ENCODE results near the gene NAA80. TPM values are rescaled to one million over a fixed set of nuclear protein-coding genes. Genes with fewer than 3 reads are reported as not detected.

The NAA80 gene
- total RNA-seq, 1 donor from 2014 or later: 10.1 TPM

DNA sequence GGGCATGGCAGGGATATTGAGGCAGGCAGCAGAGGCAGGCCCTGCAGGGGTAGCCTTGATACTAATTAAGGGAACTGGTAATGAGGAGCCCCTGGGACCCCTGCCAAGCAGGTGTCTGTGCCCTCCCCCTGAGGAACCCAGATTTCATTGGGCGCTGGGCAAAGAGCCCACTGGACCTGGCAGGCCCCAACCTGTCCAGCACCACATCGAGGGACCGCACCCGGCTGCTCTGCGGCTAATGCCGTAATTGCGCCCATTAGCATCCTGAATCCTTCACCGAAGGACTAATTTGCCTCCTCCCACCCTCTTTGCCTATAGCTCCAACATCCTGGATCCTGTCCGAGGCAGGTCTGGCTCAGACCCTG, 44.0 kb downstream of the NAA80 start:
- Histone ChIP-seq H3K36me3 (no peaks in the 10 kb centered on the region), H3K79me2 (ENCODE audit: low read depth) (peaks cover 31% of the 10 kb centered on the region), H3K4me2 (no peak overlapping the region), H3K9ac (no peak overlapping the region), H3K27me3 (no peaks in the 10 kb centered on the region), H3F3A (ENCODE audit: low read depth) (peaks cover 57% of the 10 kb centered on the region), H3K9me3 (ENCODE audit: low read depth) (no peaks in the 10 kb centered on the region), H3K27ac (no peak overlapping the region), H3K4me3 (no peak overlapping the region), H4K20me1 (ENCODE audit: low read depth) (peaks cover 80% of the 10 kb centered on the region), H2AFZ (replicated peaks) (no peak overlapping the region), H3K4me1 (peaks cover 3% of the 10 kb centered on the region)
- Mint-ChIP-seq H3K9me3 (no peaks in the 10 kb centered on the region), H3K4me3 (no peak overlapping the region), H3K27ac (no peak overlapping the region), H3K36me3 (peaks cover 23% of the 10 kb centered on the region), H3K4me1 (peaks cover 48% of the 10 kb centered on the region), H3K27me3 (ENCODE audit: insufficient read depth, low read depth) (peaks cover 6% of the 10 kb centered on the region)
- DNase-seq (ENCODE audit: low spot score): no peak
- TF ChIP-seq, protein P1, sequence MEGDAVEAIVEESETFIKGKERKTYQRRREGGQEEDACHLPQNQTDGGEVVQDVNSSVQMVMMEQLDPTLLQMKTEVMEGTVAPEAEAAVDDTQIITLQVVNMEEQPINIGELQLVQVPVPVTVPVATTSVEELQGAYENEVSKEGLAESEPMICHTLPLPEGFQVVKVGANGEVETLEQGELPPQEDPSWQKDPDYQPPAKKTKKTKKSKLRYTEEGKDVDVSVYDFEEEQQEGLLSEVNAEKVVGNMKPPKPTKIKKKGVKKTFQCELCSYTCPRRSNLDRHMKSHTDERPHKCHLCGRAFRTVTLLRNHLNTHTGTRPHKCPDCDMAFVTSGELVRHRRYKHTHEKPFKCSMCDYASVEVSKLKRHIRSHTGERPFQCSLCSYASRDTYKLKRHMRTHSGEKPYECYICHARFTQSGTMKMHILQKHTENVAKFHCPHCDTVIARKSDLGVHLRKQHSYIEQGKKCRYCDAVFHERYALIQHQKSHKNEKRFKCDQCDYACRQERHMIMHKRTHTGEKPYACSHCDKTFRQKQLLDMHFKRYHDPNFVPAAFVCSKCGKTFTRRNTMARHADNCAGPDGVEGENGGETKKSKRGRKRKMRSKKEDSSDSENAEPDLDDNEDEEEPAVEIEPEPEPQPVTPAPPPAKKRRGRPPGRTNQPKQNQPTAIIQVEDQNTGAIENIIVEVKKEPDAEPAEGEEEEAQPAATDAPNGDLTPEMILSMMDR (IDR thresholded peaks at IDR 0.05): no peak
- TF ChIP-seq EZH2phosphoT487 (IDR thresholded peaks at IDR 0.05) (no peak), EZH2 (IDR thresholded peaks at IDR 0.05) (no peak)

DNA sequence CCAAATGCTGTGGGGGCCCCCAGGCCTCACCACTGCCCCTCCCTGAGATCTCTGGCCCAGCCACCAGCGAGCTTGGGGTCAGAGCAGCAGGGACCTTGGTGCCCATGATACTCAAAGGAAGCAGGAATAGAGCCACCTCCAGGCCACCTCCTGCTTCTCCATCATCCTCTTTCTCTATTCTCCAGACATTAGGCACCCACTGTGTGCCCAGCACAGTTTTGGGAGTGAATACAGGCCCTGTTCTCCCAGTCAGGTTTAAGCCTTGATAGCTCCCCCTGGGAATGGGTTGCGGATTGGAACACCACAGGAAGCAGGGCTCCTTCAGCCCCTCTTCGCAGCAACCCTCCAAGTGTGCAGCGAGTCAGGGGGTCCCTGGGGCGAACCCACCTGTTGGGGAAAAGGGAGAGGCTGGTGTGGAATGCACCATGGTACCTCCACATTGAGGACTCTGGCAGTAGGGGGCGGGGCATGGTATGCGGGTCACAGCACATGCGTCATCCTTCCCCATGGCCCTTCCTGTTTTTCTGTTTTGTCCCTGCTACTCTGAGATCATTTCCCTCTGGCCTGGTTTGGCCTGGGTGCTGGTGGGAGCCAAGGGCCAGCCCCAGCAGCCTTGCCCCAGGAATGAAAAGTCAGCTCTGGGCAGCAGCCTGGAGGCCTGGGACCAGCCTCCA, 44.5 kb downstream of the NAA80 start:
- DNase-seq (ENCODE audit: low spot score): no peak
- H3K4me2 ChIP-seq: no peak overlapping the region
- no peaks in the 10 kb centered on the region for H3K9me3 ChIP-seq (ENCODE audit: low read depth)
- peaks cover 84% of the 10 kb centered on the region for H4K20me1 ChIP-seq (ENCODE audit: low read depth)
- TF ChIP-seq EZH2 (IDR thresholded peaks at IDR 0.05): no peak
- no peak for TF ChIP-seq EZH2phosphoT487 (IDR thresholded peaks at IDR 0.05)
- TF ChIP-seq, protein P1 (IDR thresholded peaks at IDR 0.05): no peak
- H3K27ac ChIP-seq: no peak overlapping the region
- peaks cover 2% of the 10 kb centered on the region for H3K4me1 ChIP-seq
- no peaks in the 10 kb centered on the region for H3K27me3 ChIP-seq
- H3K4me3 ChIP-seq: no peak overlapping the region
- no peaks in the 10 kb centered on the region for H3K9me3 Mint-ChIP-seq
- no peak overlapping the region for H3K4me3 Mint-ChIP-seq
- H3K36me3 Mint-ChIP-seq: peaks cover 25% of the 10 kb centered on the region
- peaks cover 54% of the 10 kb centered on the region for H3F3A ChIP-seq (ENCODE audit: low read depth)
- no peaks in the 10 kb centered on the region for H3K36me3 ChIP-seq
- peaks cover 36% of the 10 kb centered on the region for H3K79me2 ChIP-seq (ENCODE audit: low read depth)
- peaks cover 6% of the 10 kb centered on the region for H3K27me3 Mint-ChIP-seq (ENCODE audit: insufficient read depth, low read depth)
- peaks cover 50% of the 10 kb centered on the region for H3K4me1 Mint-ChIP-seq
- H3K27ac Mint-ChIP-seq: no peak overlapping the region
- no peak overlapping the region for H2AFZ ChIP-seq (replicated peaks)
- H3K9ac ChIP-seq: no peak overlapping the region

DNA sequence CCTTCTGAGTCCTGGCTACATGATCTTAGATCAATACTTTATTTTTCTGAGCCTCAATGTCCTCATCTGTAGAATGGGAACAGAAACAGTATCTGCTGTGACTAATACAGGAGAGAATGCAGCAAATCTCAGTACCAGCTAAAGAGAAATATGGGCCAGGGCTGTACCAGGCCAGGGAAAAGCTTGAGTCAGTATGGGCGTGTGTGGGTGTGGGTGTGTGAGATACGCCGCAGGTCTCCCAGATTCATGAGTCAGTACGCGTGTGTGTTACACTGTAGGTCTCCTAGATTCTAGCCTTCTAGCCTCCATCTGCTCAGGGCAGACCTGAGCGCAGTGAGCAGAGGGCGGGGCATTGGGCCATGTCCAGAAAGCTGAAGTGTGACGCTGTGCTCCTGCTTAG, 48.0 kb downstream of the NAA80 start:
- no peak for DNase-seq (ENCODE audit: low spot score)
- Mint-ChIP-seq H3K4me3 (no peak overlapping the region), H3K36me3 (peaks cover 15% of the 10 kb centered on the region), H3K27ac (no peak overlapping the region), H3K9me3 (no peaks in the 10 kb centered on the region), H3K27me3 (ENCODE audit: insufficient read depth, low read depth) (peaks cover 5% of the 10 kb centered on the region), H3K4me1 (peaks cover 34% of the 10 kb centered on the region)
- Histone ChIP-seq H3K4me2 (no peak overlapping the region), H3F3A (ENCODE audit: low read depth) (peaks cover 29% of the 10 kb centered on the region), H3K4me3 (no peak overlapping the region), H3K27me3 (no peaks in the 10 kb centered on the region), H4K20me1 (ENCODE audit: low read depth) (peaks cover 96% of the 10 kb centered on the region), H3K36me3 (no peaks in the 10 kb centered on the region), H3K27ac (no peak overlapping the region), H3K9me3 (ENCODE audit: low read depth) (no peaks in the 10 kb centered on the region), H2AFZ (replicated peaks) (no peak overlapping the region), H3K9ac (no peak overlapping the region), H3K4me1 (peaks cover 9% of the 10 kb centered on the region), H3K79me2 (ENCODE audit: low read depth) (peaks cover 71% of the 10 kb centered on the region)
- TF ChIP-seq EZH2phosphoT487 (IDR thresholded peaks at IDR 0.05) (no peak), EZH2 (IDR thresholded peaks at IDR 0.05) (no peak)
- TF ChIP-seq, protein P1 (IDR thresholded peaks at IDR 0.05): no peak
